Liver (tissue), 9 donors: ENCODE measurements around the gene NUP155. TPM values are rescaled to one million over a fixed set of nuclear protein-coding genes. Genes with fewer than 3 reads are reported as not detected.
A peak's percentile ranks its signal among the peaks of the same experiment; 100 is the strongest.

Experiments
- DNase-seq: peaks from one replicate; pipeline ENCODE4 v3.0.0-alpha.2; 2017; ENCODE audit warnings: low spot score
- H3K27ac ChIP-seq, 2 donors: one replicate each; pipeline ENCODE4 v1.7.0; 2013; ENCODE audit warnings: inconsistent platforms in 2 of 2, low read length in 2 of 2, control low read depth in 1 of 2, low read depth in 1 of 2, mild to moderate bottlenecking in 1 of 2
- H3K27me3 ChIP-seq, 4 donors: one replicate each; pipeline versions ENCODE4 v1.6.1 to v1.7.0; 2013; ENCODE audit warnings: low read length in 3 of 4, inconsistent platforms in 1 of 4, mild to moderate bottlenecking in 1 of 4, moderate library complexity in 1 of 4; ENCODE audit not compliant: control insufficient read depth in 4 of 4, insufficient read depth in 4 of 4
- H3K36me3 ChIP-seq, 4 donors: one replicate each; pipeline versions ENCODE4 v1.6.1 to v1.7.0; 2013; ENCODE audit warnings: low read length in 3 of 4, mild to moderate bottlenecking in 3 of 4, low read depth in 1 of 4, moderate library complexity in 1 of 4; ENCODE audit not compliant: control insufficient read depth in 4 of 4, insufficient read depth in 3 of 4
- H3K4me1 ChIP-seq, 4 donors: one replicate each; pipeline versions ENCODE4 v1.6.1 to v1.7.0; 2013; ENCODE audit warnings: low read length in 3 of 4, mild to moderate bottlenecking in 3 of 4, moderate library complexity in 1 of 4; ENCODE audit not compliant: control insufficient read depth in 4 of 4, insufficient read depth in 4 of 4
- H3K4me3 ChIP-seq, 3 donors: one replicate each; pipeline versions ENCODE4 v1.6.1 to v1.7.0; 2013; ENCODE audit warnings: low read length in 3 of 3, control low read depth in 1 of 3, low read depth in 1 of 3, mild to moderate bottlenecking in 1 of 3
- H3K9ac ChIP-seq, 2 donors: one replicate each; pipeline ENCODE4 v1.7.0; 2013; ENCODE audit warnings: low read length in 2 of 2, mild to moderate bottlenecking in 2 of 2, moderate library complexity in 2 of 2, control low read depth in 1 of 2, low read depth in 1 of 2
- H3K9me3 ChIP-seq, 4 donors: one replicate each; pipeline versions ENCODE4 v1.6.1 to v1.7.0; 2013; ENCODE audit warnings: low read length in 3 of 4; ENCODE audit not compliant: control insufficient read depth in 4 of 4
- CTCF ChIP-seq: fragments of 150-350 bp; IDR thresholded peaks from 2 replicates; pipeline ENCODE4 v1.5.1; 2017; ENCODE audit warnings: improper control_type of control experiment, low read depth, low read length; ENCODE audit not compliant: missing input control
- EGR1 ChIP-seq, 2 donors: IDR thresholded peaks; 2 replicates each; pipeline ENCODE4 v1.6.1; 2016 to 2018; ENCODE audit warnings: antibody characterized with exemption in 2 of 2, low read depth in 2 of 2
- FOXA2 ChIP-seq: IDR thresholded peaks from 2 replicates; pipeline ENCODE4 v1.6.1; 2016; ENCODE audit warnings: antibody characterized with exemption
- GABPA ChIP-seq, 2 donors: IDR thresholded peaks in 1 of 2; conservative IDR thresholded peaks in 1 of 2; 2 replicates each; pipeline ENCODE4 v1.6.1; 2016; ENCODE audit warnings: antibody characterized with exemption in 2 of 2, mild to moderate bottlenecking in 1 of 2, moderate library complexity in 1 of 2
- HNF4G ChIP-seq: IDR thresholded peaks from 2 replicates; pipeline ENCODE4 v1.6.1; 2016; ENCODE audit warnings: antibody characterized with exemption
- JUND ChIP-seq, 2 donors: IDR thresholded peaks; 2 replicates each; pipeline ENCODE4 v1.6.1; 2016; ENCODE audit warnings: antibody characterized with exemption in 2 of 2
- MAX ChIP-seq: IDR thresholded peaks from 2 replicates; pipeline ENCODE4 v1.6.1; 2016; ENCODE audit warnings: antibody characterized with exemption
- NR2F2 ChIP-seq: IDR thresholded peaks from 2 replicates; pipeline ENCODE4 v1.6.1; 2016; ENCODE audit warnings: antibody characterized with exemption
- RAD21 ChIP-seq, 2 donors: IDR thresholded peaks; 2 replicates each; pipeline ENCODE4 v1.6.1; 2016; ENCODE audit warnings: antibody characterized with exemption in 2 of 2, mild to moderate bottlenecking in 2 of 2
- REST ChIP-seq: IDR thresholded peaks from 2 replicates; pipeline ENCODE4 v1.6.1; 2016; ENCODE audit warnings: antibody characterized with exemption, mild to moderate bottlenecking
- RXRA ChIP-seq, 2 donors: IDR thresholded peaks; 2 replicates each; pipeline ENCODE4 v1.6.1; 2017 to 2018; ENCODE audit warnings: antibody characterized with exemption in 2 of 2, mild to moderate bottlenecking in 1 of 2
- SP1 ChIP-seq: IDR thresholded peaks from 2 replicates; pipeline ENCODE4 v1.6.1; 2018; ENCODE audit warnings: antibody characterized with exemption, mild to moderate bottlenecking
- TAF1 ChIP-seq: conservative IDR thresholded peaks from 2 replicates; pipeline ENCODE4 v1.6.1; 2016; ENCODE audit warnings: antibody characterized with exemption, mild to moderate bottlenecking
- YY1 ChIP-seq: IDR thresholded peaks from 2 replicates; pipeline ENCODE4 v1.6.1; 2016; ENCODE audit warnings: antibody characterized with exemption, mild to moderate bottlenecking
- ZBTB33 ChIP-seq: IDR thresholded peaks from 2 replicates; pipeline ENCODE4 v1.6.1; 2016; ENCODE audit warnings: antibody characterized with exemption
- WGBS: extraction: QIAGEN DNeasy Blood & Tissue Kit; methylation state at CpG from one replicate; pipeline ENCODE4 v1.1.7; 2013; 5-methylcytosine and 5-hydroxymethylcytosine counted together
- polyA plus RNA-seq, 2 donors: library from polyadenylated mRNA; stranded (reverse) in 1 of 2; unstranded in 1 of 2; fragments of 200-250 nt in 1 of 2; fragments of >200 nt in 1 of 2; fragmentation: Nextera tagmentation in 1 of 2; extraction: Ambion mirVana in 1 of 2; gene quantifications; one replicate each; pipeline versions ENCODE4 v1.2.1 to v1.2.3, GENCODE V29; 2013 to 2015
- total RNA-seq, 2 donors: library from RNA; depleted of rRNA; stranded (reverse); fragments of >200 nt; gene quantifications; one replicate each; pipeline ENCODE4 v1.2.3, GENCODE V29; 2014
- donor health status: healthy.
- donor health status: healthy.
- donor health status: healthy.
- donor health status: healthy.
- donor health status: healthy.

Gene NUP155
- total and polyA plus RNA-seq, 4 donors = 2.9 to 29.6 (median 8.1) TPM

GRCh38 chr5:37248970-37249814 is 121.7 kb downstream of the NUP155 start, which contains the start of gene CPLANE1 (continued):
- TF ChIP-seq CTCF (no peak), HNF4G (no peak), YY1 (no peak), TAF1 (no peak), EGR1 (IDR thresholded peaks at IDR 0.05; ENCODE audit: low read depth in 2 of 2) (no peak), JUND (IDR thresholded peaks at IDR 0.05) (no peak)

- TF ChIP-seq NR2F2 (no peak), MAX (no peak), TAF1 (no peak), JUND (IDR thresholded peaks at IDR 0.05) (no peak), HNF4G (no peak), EGR1 (IDR thresholded peaks at IDR 0.05; ENCODE audit: low read depth in 2 of 2) (no peak), ZBTB33 (no peak), CTCF (no peak), GABPA (IDR thresholded peaks at IDR 0.05 in 1 of 2, conservative IDR thresholded peaks at IDR 0.05 in 1 of 2) (no peak)
- Histone ChIP-seq H3K9me3 (no peaks in the 10 kb centered on the region), H3K4me1 (peaks cover 3 to 6% (median 4%) of the 10 kb centered on the region in 4 donors), H3K4me3 (peak overlapping the region; percentile 71 to 89 (median 87)), H3K9ac (peak overlapping the region; percentile 74 to 87), H3K27me3 (no peaks in the 10 kb centered on the region), H3K27ac (peak overlapping the region; percentile 70 to 88), H3K36me3 (no peaks in the 10 kb centered on the region)
- no peak for DNase-seq
- 10% methylated on average over 19 of the region's 19 CpGs for WGBS
Measured at GRCh38 chr5:37248421-37248969, 122.4 kb downstream of the NUP155 start.

- Histone ChIP-seq H3K9me3 (no peaks in the 10 kb centered on the region), H3K4me1 (peaks cover 3 to 6% (median 4%) of the 10 kb centered on the region in 4 donors), H3K9ac (no peak overlapping the region), H3K4me3 (no peak overlapping the region), H3K27me3 (no peaks in the 10 kb centered on the region), H3K36me3 (no peaks in the 10 kb centered on the region), H3K27ac (no peak overlapping the region)
- DNase-seq = no peak
- 95% methylated on average over 4 of the region's 4 CpGs for WGBS
- TF ChIP-seq EGR1 (IDR thresholded peaks at IDR 0.05; ENCODE audit: low read depth in 2 of 2) (no peak), RXRA (IDR thresholded peaks at IDR 0.05) (no peak), FOXA2 (no peak), CTCF (no peak), RAD21 (IDR thresholded peaks at IDR 0.05) (no peak), JUND (IDR thresholded peaks at IDR 0.05) (no peak), TAF1 (no peak), REST (no peak), SP1 (no peak), HNF4G (no peak)
Measured at GRCh38 chr5:37247496-37247895, 123.4 kb downstream of the NUP155 start.
